ENCODE measurements around the gene ORC4. TPM values are rescaled to one million over a fixed set of nuclear protein-coding genes. Genes with fewer than 3 reads are reported as not detected.

Gene ORC4
- total and polyA plus RNA-seq, 8 donors, result 4.9 to 86.1 (median 9.6) TPM

DNA sequence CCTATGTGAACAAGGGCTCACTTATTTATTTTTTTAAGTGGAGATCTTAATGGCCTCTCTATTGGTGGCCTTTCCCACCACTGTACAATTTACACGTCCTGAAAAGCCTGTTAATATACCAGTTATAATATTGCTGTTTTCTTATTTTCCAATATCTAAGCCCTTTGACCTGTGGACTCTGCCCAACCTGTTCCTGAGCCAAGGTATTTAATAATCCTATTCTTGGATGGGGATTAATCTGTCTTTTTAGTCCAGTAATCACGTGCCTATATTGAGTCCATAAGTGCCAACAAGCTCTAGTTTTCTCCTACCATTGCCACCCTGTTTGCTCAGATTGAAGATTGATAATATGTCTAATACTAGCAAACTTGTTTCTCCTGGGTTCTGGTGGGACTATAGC lies 43.1 kb upstream of the ORC4 start:
- no peaks in the 10 kb centered on the region for H3K36me3 ChIP-seq
- H3K27ac ChIP-seq, result no peak overlapping the region
- no peak for DNase-seq
- no peaks in the 10 kb centered on the region for H3K27me3 ChIP-seq
- H3K9me3 ChIP-seq, result no peaks in the 10 kb centered on the region
- intact Hi-C loops (cut with DNase I; ENCODE audit: low total_unique reads), result no loop called here
- H3K4me3 ChIP-seq, result no peak overlapping the region
- TF ChIP-seq EP300 (IDR thresholded peaks at IDR 0.05), result no peak
- TF ChIP-seq POLR2AphosphoS5 (IDR thresholded peaks at IDR 0.05), result no peak
- no peak for TF ChIP-seq POLR2A (IDR thresholded peaks at IDR 0.05)
- TF ChIP-seq, protein P1, sequence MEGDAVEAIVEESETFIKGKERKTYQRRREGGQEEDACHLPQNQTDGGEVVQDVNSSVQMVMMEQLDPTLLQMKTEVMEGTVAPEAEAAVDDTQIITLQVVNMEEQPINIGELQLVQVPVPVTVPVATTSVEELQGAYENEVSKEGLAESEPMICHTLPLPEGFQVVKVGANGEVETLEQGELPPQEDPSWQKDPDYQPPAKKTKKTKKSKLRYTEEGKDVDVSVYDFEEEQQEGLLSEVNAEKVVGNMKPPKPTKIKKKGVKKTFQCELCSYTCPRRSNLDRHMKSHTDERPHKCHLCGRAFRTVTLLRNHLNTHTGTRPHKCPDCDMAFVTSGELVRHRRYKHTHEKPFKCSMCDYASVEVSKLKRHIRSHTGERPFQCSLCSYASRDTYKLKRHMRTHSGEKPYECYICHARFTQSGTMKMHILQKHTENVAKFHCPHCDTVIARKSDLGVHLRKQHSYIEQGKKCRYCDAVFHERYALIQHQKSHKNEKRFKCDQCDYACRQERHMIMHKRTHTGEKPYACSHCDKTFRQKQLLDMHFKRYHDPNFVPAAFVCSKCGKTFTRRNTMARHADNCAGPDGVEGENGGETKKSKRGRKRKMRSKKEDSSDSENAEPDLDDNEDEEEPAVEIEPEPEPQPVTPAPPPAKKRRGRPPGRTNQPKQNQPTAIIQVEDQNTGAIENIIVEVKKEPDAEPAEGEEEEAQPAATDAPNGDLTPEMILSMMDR (IDR thresholded peaks at IDR 0.05), result no peak
- H3K4me1 ChIP-seq, result peaks cover 0 to 6% (median 0%) of the 10 kb centered on the region in 4 donors
- WGBS, 5 donors, result 32 to 51% (median 39%) methylated on average over 2 of the region's 2 CpGs

DNA sequence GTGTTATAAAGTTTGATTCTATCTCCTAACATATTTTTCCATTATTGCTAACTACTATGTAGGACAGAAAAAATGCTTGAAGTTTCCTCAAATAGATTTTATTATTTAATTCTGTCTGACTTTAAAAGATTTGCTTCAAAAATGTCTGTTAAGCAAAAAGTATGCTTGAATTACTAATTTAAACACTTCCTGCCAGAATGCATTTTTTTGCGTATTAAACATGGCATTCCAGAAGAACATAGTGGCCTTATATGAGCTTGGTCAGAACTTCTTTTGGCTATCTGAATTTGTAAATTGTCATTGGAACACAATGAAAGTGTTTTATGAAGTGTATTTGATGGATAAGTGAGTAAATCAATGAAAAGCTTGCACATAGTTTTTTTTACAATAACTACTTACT lies 38.1 kb upstream of the ORC4 start:
- Histone ChIP-seq H3K36me3 (peaks cover 0 to 13% (median 8%) of the 10 kb centered on the region in 4 donors), H3K4me3 (no peak overlapping the region), H3K27me3 (no peaks in the 10 kb centered on the region), H3K9me3 (no peaks in the 10 kb centered on the region), H3K4me1 (peaks cover 0 to 5% (median 0%) of the 10 kb centered on the region in 4 donors), H3K27ac (no peak overlapping the region)
- TF ChIP-seq POLR2AphosphoS5 (IDR thresholded peaks at IDR 0.05) (no peak), POLR2A (IDR thresholded peaks at IDR 0.05) (no peak), EP300 (IDR thresholded peaks at IDR 0.05) (no peak)
- TF ChIP-seq, protein P1 (IDR thresholded peaks at IDR 0.05), result no peak
- WGBS, 5 donors, result 74 to 96% (median 94%) methylated on average over 1 of the region's 1 CpG
- no peak for DNase-seq
- intact Hi-C loops (cut with DNase I; ENCODE audit: low total_unique reads), result no loop called here

DNA sequence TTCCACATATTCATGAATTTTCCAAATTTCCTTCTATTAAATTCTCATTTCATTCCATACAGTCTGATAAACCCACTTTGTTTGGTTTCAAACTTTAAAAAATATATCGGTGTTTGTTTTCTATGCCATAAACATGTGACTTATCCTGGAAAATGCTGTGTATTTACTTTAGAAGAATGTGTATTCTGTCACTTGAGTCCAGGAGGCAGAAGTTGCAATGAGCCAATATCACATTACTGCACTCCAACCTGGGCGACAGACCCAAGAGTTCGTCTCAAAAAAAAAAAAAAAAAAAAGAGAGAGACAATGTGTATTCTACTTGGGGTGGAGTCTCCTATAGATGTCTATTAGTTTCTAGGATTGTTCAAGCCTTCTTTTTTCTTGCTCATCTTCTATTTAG lies 32.1 kb upstream of the ORC4 start:
- no peak for TF ChIP-seq POLR2AphosphoS5 (IDR thresholded peaks at IDR 0.05)
- TF ChIP-seq POLR2A (IDR thresholded peaks at IDR 0.05), result no peak
- no peak for TF ChIP-seq EP300 (IDR thresholded peaks at IDR 0.05)
- TF ChIP-seq, protein P1 (IDR thresholded peaks at IDR 0.05), result no peak
- H3K4me3 ChIP-seq, result no peak overlapping the region
- peaks cover 0 to 13% (median 8%) of the 10 kb centered on the region in 4 donors for H3K36me3 ChIP-seq
- H3K9me3 ChIP-seq, result no peaks in the 10 kb centered on the region
- no peak overlapping the region for H3K27ac ChIP-seq
- intact Hi-C loops (cut with DNase I; ENCODE audit: low total_unique reads), result no loop called here
- no peak for DNase-seq
- 92 to 99% (median 95%) methylated on average over 3 of the region's 3 CpGs for WGBS, 5 donors
- no peaks in the 10 kb centered on the region for H3K27me3 ChIP-seq
- H3K4me1 ChIP-seq, result peaks cover 0 to 8% (median 0%) of the 10 kb centered on the region in 4 donors

DNA sequence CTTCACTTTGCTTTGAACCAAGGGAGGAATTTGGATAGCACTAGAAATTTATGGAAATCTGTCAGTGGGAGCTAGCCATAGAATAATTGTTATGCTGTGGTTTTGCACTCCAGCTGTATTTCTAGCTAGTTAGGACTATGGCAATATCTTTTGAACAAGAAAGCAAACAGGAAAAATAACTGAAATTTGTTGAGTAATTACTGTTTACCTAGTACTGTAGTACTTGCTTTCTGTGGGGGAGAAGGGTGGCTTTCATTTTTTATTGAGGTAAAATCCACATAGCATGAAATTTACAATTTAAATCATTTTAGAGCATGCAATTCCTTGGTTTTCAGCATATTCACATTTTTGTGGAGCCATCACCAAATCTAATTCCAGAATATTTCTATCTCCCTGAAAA lies 28.7 kb upstream of the ORC4 start:
- H3K27me3 ChIP-seq, result no peaks in the 10 kb centered on the region
- H3K27ac ChIP-seq, result no peak overlapping the region
- TF ChIP-seq POLR2A (IDR thresholded peaks at IDR 0.05), result no peak
- no peak for TF ChIP-seq POLR2AphosphoS5 (IDR thresholded peaks at IDR 0.05)
- TF ChIP-seq EP300 (IDR thresholded peaks at IDR 0.05), result no peak
- TF ChIP-seq, protein P1 (IDR thresholded peaks at IDR 0.05), result no peak
- peaks cover 0 to 8% (median 0%) of the 10 kb centered on the region in 4 donors for H3K4me1 ChIP-seq
- H3K4me3 ChIP-seq, result no peak overlapping the region
- H3K36me3 ChIP-seq, result peaks cover 0 to 7% (median 3%) of the 10 kb centered on the region in 4 donors
- H3K9me3 ChIP-seq, result no peaks in the 10 kb centered on the region
- DNase-seq, result no peak
- intact Hi-C loops (cut with DNase I; ENCODE audit: low total_unique reads), result no loop called here

Measured in stomach (tissue), 9 donors.